NK-92 (cell line): ENCODE results near the gene SLC36A2.
"Not testable (repeated sequence)": the region's sequence is repeated elsewhere in the genome, so short reads cannot be mapped to it uniquely, and the experiment has no call there.

Experiments
- DNase-seq: peaks from one replicate; lab custom pipeline; 2025; ENCODE audit not compliant: unreplicated experiment; lab: John Stamatoyannopoulos, UW

Gene SLC36A2

DNA sequence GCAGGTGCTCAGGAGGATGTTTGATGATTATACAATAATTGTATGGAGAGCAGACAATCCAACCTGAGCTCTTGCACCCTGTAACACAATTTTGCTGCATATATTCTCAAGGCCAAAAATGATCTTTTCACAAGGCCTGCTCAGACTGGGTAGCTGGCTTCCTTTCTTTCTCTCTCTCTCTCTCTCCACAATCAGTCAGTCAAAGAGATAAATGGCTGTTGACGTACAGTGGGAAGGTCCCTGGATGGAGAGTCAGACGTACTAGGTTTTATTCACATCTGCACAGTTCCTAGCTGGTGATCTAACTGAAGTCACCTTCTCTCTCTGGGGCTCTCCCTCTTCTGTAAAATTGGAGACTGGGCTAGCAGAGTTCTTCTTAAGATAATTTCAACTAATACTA lies 19.8 kb downstream of the SLC36A2 start:
- DNase-seq = no peak

DNA sequence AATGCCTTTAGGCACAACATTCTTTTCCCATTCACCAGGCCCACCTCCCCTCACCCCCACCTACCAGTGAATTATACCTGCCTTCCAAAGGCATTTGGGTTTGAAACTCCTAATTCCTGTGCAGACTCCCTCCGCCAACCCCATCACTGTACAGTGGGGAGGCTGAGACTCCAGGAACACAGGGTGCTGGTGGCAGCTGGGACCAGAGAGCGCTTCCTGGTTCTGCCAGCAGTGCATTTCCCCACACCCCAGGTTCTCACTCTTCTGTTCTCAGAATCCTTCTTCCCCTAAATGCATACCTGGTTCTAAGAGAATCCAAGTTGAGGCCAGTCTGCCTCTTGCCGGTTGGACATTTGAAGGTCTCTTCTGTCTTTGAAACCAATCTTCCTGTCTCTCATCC lies 21.1 kb downstream of the SLC36A2 start:
- no peak for DNase-seq

DNA sequence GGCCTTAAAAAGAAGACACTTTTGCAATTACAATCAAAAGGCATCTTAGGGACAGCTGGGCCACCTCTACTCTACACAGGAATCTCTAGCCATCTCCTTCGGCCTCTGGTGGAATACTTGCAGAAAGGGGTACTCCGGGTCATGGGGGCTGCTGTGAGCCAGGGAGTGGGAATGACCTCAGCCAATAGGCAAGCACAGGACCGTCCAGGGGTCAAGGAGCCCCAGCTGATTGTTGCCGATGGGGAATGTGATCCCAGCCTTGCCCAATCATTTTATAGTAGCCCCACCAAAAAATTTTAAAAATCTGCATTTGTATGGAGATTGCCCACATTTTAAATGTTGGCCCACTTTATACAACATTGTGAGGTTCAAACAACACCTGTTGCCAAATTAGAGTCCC lies 26.9 kb downstream of the SLC36A2 start:
- DNase-seq = no peak

DNA sequence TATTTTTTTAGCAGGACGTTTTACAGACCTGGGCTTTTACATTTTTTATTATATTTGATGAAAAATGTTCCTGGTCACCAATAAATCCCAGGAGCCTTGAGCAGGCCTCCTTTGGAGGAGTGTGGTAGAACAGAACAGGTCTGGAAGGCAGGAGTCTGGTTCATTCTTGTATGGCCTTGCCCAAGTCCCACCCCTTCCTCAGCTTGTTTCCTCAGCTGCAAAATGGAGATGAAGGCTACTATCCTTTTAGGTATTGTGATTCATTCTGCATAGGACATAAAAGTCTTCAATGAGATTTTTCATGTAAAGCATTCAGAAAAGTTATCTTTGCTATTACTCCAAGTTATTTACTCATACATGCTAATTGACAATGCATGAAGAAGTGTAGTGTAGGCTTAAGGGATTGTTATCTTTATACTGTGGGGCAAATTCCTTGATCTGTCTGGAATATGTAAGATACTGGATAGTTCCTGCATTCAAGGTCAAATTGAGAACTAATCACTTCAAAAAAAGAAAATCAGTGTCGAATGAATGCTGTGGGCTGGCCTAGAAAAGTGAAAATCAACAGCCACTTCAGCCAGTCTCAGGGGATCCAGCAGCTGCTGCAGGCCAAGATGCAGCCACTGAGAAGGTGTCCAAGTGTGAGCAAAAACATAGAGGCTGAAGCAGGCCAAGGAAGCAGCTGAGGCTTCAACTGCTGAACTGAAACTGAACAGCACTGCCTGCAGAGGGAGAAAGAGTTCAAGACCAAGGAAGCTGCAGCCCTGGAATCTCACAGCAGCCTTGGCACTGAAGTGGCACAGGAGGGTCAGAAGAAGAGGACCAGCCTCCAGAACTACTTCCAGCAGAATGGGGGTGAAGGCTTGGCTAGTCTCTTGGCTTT lies 28.3 kb downstream of the SLC36A2 start:
- DNase-seq = no peak

DNA sequence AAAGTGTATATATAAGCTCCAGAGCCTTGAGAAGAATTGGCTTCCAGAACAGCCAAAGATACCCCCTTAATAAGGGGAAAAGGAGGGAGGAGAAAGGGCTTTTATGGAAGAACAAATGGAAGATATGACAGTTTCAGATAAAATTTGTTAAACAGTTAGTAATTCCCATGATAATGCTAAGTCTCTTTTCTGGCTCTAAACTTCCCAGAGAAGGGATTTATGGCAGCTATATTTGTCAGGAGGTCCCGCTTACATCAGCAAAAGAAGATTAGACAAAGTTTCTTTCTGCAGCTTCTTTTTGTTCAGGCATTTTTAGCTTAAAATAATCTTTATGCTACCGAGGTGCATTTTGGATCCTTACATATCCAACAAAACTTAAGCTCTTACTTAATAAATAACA lies 29.5 kb downstream of the SLC36A2 start:
- no peak for DNase-seq

DNA sequence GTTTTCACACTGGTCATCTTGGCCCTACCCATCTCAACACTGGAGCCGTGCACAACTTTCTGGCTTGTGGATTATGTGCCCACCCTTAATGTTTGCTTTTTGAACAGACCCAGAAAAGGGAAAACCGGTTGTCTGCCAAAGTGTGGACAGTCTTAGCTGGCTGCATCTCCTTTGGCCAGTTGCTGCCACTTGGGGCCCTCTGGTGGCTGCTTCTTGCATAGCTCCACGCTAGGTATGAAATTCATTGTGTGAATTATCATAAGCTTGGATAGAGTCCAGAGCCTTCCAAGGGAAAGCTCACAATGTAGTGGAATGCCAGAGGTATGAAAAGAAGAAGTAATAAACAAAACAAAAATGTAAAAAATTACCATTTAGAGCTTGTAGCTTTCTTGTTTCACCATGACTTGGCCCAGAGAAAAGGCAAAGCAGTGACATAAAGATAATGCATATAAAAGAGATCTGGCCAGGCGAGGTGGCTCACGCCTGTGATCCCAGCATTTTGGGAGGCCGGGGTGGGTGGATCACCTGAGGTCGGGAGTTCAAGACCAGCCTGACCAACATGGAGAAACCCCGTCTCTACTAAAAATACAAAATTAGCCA lies 31.3 kb downstream of the SLC36A2 start:
- DNase-seq = no peak

DNA sequence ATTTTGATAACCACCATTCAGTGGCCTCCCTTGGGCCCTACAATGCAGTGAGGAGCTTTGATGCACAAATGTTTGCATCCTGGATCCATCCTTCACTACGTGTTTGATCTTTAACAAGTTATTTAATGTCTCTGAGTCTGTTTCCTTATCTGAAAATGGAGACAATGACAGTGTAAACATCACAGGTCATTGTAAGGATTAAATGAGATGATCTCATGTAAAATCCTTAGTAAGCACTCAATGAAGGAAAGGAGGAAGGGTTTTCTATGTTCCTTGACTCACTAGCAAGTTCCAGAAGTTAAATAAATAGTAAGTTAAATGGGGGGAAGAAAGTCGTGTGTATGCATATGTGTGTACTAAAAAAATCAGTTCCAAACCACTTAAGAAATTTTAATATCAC lies 34.0 kb downstream of the SLC36A2 start:
- no peak for DNase-seq

DNA sequence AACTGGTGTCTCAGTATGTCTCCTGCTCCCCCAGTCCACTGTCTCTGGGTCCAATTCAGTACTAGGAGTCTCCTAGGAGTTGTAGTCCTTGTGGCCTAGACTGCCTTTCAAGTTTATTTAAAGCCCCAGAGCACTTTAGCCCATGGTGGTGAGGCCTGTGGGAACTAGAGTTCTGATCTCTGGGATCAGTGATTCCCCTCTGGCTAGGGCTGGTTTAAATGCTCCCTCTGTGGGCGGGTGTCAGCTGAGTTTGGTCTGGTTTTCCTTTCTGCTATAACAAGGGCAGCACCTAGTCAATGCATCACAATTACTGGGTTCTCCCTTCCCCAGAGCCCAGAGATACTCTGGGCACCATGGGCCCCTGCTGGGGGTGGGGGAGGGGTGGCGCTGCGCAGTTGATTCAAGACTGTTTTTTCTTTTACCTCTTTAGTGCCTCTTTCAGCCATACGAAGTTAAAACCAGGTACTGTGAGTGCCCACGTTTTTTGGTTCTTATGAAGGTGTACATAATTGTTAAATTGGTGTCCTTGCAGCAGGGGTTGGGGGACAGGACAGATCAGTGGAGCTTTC lies 34.5 kb downstream of the SLC36A2 start:
- no peak for DNase-seq

DNA sequence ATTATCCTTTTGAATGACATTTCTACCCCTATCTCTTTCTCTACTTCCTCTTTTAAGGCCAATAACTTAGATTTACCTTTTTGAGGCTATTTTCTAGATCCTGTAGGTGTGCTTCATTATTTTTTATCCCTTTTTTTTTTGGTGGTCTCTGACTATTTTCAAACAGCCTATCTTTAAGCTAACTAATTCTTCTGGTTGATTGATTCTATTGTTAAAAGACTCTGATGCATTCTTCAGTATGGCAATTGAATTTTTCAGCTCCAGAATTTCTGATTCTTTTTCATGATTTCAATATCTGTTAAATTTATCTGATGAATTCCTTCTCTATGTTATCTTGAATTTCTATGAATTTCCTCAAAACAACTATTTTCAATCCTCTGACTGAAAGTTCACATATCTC lies 36.4 kb downstream of the SLC36A2 start:
- DNase-seq = no peak

DNA sequence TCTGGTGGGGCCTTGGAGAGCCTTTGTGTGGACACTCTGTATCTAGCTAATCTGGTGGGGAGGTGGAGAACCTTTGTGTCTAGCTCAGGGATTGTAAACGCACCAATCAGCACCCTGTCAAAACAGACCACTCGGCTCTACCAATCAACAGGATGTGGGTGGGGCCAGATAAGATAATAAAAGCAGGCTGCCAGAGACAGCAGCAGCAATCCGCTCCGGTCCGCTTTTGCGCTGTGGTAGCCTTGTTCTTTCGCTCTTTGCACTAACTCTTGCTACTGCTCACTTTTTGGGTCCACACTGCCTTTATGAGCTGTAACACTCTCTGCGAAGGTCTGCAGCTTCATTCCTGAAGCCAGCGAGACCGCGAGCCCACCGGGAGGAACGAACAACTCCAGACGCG lies 37.5 kb downstream of the SLC36A2 start:
- DNase-seq = not testable (repeated sequence)

DNA sequence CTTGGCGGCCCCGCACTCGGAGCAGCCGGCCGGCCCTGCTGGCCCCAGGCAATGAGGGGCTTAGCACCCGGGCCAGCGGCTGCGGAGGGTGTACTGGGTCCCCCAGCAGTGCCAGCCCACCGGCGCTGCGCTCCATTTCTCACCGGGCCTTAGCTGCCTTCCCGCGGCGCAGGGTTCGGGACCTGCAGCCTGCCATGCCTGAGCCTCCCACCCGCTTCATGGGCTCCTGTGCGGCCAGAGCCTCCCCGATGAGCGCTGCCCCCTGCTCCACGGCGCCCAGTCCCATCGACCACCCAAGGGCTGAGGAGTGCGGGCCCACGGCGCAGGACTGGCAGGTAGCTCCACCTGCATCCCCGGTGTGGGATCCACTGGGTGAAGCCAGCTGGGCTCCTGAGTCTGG lies 38.1 kb downstream of the SLC36A2 start:
- not testable (repeated sequence) for DNase-seq

DNA sequence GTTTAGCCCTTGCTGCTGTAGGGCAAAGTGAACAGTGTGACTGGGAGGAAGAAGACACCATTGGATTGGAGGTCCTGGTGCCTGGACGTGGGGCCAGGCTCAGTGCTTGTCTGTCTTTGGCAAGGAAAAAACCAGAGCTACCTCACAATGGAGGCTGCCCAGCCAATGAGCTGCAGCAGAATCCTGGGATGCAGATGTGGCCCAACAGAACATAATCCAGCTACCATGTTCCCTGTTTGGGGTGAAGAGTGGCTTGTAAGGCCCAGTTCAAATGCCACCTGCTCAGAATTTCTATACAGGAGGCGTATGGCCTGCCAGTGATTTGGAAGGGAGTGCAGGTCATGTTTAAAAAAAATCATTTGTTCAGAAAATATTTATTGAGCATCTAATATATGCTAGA lies 43.7 kb downstream of the SLC36A2 start, which contains the start of gene SLC36A3:
Gene SLC36A3, minus strand, starts transcription at position 101 of the 400 bp plus-strand sequence. CDS start 412 bp downstream, outside the sequence.
- DNase-seq = no peak

DNA sequence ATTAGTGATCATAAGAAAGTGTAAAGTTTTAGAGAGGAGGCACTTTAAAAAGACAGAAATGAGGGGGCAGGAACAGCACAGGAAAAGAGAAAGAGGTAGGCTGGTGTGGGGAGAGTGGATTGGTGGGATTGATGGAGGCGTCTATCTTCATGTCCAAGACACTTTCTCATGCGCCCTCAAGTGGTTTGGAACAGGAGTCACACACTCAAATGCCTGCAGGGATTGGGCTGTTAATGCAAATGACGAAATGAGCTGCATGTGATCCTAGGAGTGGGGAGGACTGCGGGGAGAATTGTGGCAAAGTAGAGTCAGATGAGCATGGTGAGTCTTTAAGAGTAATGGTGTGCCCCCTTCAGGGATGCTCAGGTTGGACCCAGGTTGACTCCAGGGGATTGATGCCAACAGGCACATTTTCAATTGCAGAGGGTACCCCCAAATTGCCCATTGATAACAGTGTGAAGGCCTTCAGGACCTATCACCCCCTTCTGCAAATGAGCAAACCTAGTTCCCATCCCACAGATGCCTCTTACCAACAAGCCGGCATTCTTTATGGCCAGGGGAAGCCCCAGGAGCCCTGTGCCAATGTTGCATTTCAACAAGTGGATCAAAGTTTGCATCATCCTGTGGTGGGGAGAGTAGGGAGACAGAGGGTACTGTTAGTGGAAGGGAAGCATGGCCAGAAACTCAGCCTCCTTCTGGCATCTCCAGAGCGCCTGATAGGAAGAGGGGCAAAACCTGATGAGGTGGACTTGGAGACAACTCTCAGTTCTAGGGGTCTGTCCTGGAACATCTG lies 49.1 kb downstream of the SLC36A2 start:
- DNase-seq = no peak

DNA sequence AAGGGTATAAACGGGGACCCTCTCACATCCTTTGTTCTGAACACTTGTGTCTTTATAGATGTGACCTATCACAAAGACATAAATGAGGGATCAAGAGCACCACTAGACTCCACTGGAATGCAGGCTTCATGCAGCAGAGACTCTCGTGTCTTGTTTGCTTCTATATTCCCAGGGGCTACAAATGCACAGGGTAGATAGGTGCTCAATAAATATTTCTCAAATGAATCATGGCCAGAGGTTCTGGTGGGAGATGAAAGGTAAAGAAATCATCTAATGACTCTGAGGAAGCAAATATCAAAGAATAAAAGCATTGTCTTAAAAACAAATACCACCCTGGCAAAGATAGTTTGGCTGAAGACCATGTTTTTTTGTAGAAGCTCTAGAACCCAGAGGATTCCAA lies 50.4 kb downstream of the SLC36A2 start:
- DNase-seq = no peak

DNA sequence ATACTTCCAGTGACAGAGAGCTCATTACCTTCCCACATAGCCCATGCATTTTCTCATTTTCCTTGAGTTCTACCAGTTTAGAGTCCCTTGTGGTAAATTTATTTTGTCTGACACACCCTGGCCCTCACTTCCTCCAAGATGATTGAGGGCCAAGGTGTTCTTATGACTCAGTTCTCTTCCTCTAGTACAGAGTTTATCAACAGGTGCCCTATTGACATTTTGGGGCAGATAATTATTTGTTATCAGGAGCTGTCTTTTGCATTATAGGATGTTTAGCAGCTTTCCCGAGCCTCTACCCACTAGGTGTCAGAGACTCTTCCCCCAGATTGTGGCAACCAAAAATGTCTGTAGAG lies 50.9 kb downstream of the SLC36A2 start:
- DNase-seq = no peak

DNA sequence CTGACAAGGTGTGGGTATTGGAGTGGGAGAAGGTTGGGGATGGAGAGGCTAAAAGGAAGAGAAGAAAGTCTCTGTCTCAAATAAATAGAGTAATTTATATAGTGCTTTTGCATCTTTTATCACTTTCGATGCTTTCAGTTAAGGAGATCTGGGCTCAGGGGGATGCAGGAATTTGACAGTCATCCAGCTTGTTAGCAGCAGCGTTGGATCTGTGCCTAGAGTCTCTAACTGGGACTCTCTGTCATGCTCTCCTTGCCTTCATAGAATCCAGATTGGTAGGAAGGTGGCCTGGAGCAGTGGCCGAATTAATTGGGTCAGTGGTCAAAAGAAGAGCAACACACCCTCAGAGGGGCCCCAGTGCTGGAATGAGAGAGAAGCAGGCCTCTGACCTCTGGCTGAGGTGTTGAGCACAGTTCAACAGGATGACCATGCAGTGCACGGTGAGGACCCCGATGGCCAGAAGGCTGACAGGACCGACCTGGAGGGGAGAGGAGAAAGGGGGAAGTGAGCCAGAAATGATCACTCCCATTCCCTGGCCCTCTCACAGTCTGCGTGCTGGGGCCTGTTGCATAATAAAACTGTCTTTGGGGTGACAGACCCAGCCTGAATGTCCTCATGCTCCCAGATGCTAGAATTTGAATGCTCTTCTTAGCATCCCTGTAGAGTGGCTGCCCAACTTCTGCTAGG lies 51.4 kb downstream of the SLC36A2 start:
- no peak for DNase-seq

DNA sequence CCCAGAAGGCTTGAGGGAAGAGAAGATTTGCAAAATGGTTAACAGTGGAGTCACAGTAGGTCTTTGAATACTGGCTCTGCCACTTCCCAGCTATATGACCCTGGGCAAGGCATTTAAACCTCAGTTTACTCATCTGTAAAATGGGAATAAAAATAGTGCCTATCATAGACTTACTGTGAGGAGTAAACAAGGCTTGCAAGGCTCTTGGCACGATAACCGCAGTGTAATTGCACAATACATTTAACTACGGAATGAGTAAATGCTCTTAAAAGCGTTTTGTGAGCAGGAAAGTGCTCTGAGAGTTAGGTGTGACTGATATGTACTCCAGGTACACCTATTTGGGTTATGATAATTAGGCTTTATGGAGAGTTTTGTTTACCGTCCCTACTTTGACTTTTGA lies 52.2 kb downstream of the SLC36A2 start:
- no peak for DNase-seq

DNA sequence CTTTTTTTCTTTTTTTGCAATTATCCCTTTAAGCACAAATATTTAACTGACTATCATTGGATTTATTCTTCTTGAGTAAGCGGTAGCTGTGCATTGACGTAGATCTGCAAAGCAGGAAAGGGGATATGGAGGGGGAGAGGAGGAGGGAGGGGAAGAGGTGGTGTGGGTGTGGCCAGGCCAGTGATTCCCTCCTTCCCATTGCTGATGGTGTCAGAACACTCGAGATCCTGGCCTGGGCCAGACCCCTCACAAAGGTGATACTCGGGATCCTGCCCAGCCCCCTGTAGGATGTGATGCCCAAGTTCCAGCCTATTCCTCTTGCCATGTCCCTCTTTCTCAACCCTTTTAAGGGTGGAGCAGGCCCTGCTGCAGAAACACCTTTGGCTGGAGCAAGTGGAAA lies 53.7 kb downstream of the SLC36A2 start:
- no peak for DNase-seq

DNA sequence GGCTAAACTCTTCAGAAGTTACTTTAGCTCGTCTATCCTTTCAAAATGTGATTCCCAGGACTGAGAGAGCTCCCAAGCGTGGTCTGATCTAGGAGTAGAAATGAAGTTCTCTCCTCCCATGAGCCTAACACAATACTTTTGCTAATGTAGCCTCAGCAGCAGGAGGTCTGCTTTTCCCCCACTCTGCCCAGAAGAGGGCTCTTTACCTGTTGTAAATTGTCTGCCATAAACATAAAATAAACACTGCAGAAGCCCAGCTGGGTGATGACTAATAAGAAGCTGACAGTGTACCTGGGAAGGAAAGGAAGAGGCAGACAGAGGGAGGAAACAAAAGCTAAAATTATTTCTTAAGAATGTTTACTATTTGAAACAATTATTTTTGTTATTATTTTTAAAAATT lies 59.2 kb downstream of the SLC36A2 start:
- DNase-seq = no peak

DNA sequence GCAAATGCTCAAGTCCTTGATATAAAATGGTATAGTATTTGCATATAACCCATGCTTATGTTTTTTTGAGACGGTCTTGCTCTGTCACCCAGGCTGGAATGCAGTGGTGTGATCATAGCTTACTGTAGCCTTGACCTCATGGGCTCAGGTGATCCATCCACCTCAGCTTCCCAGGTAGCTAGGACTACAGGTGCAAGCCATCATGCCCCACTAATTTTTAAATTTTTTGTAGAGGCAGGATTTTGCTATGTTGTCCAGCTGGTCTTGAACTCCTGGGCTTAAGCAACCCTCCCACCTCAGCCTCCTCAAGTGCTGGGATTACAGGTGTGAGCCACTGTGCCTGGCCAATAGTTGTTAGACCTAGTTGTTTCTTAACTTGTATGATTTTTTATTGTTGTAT lies 61.1 kb downstream of the SLC36A2 start:
- DNase-seq = no peak

DNA sequence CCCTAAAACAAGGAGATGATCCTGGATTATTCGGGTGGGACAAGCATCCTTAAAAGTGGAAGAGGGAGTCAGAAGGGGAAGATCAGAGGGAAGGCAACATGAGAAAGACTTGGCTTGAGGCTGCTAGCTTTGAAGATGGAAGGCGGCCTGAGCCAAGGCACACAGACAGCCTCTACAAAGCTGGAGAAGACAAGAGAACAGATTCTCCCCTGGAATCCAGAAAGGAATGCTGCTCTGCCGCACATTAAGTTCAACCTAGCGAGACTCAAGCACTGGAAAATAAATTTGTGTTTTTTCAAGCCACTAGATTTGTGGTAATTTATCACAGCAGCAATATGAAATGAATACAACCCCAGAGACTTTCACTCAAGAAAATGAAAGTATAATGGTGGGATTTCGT lies 61.7 kb downstream of the SLC36A2 start:
- DNase-seq = no peak
